ENCODE data around the gene HDLBP.

DNA sequence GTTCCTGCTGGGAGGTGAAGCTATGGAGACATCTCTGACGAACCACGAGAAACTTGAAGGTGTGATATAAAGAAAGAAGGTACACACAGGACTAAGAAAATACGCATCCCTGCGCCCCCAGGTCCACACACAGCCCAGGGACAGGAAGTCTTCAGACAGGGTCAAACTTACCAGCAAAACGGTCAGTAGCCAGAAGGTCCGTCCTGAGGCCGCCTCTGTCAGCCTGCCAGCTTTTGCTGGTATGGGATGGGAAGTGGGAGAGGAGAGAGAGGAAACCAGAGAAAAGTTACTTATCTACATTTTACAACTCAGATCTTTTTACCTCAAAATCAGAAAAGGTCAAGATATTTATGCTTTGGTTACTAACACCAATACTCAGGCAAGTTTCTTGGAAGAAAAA, 47.2 kb downstream of the HDLBP start:
- TF ChIP-seq, protein P1, sequence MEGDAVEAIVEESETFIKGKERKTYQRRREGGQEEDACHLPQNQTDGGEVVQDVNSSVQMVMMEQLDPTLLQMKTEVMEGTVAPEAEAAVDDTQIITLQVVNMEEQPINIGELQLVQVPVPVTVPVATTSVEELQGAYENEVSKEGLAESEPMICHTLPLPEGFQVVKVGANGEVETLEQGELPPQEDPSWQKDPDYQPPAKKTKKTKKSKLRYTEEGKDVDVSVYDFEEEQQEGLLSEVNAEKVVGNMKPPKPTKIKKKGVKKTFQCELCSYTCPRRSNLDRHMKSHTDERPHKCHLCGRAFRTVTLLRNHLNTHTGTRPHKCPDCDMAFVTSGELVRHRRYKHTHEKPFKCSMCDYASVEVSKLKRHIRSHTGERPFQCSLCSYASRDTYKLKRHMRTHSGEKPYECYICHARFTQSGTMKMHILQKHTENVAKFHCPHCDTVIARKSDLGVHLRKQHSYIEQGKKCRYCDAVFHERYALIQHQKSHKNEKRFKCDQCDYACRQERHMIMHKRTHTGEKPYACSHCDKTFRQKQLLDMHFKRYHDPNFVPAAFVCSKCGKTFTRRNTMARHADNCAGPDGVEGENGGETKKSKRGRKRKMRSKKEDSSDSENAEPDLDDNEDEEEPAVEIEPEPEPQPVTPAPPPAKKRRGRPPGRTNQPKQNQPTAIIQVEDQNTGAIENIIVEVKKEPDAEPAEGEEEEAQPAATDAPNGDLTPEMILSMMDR (IDR thresholded peaks at IDR 0.05) = no peak
- no peak for TF ChIP-seq EP300 (IDR thresholded peaks at IDR 0.05)
- no peak for TF ChIP-seq POLR2A (IDR thresholded peaks at IDR 0.05)

Data from tibial nerve (tissue), 4 donors.